Cardiac muscle cell (in vitro differentiated cells and primary cell): ENCODE data around the gene KRT36. TPM values are rescaled to one million over a fixed set of nuclear protein-coding genes. Genes with fewer than 3 reads are reported as not detected.

Experiments
- DNase-seq, 2 donors: peaks; one replicate each; pipeline versions ENCODE4 v3.0.0 to v3.0.0-alpha.2; 2010 to 2017; ENCODE audit warnings: low read depth in 1 of 2, low spot score in 1 of 2
- H3K27ac ChIP-seq: fragments of 200-600 bp; sonication (generic); 2 replicates; pipeline ENCODE4 v1.5.1; 2016
- H3K27me3 ChIP-seq: fragments of 200-600 bp; sonication (generic); 2 replicates; pipeline ENCODE4 v1.6.0; 2016; ENCODE audit warnings: control low read depth
- H3K36me3 ChIP-seq: fragments of 200-600 bp; sonication (generic); 2 replicates; pipeline ENCODE4 v1.5.1; 2016; ENCODE audit warnings: control low read depth
- H3K4me1 ChIP-seq: fragments of 200-600 bp; sonication (generic); 2 replicates; pipeline ENCODE4 v1.8.1; 2017; ENCODE audit warnings: low read depth, mild to moderate bottlenecking, mixed run types
- H3K4me3 ChIP-seq: fragments of 200-600 bp; sonication (generic); 2 replicates; pipeline ENCODE4 v1.5.1; 2016; ENCODE audit warnings: mild to moderate bottlenecking
- H3K9me3 ChIP-seq: fragments of 200-600 bp; sonication (generic); 2 replicates; pipeline ENCODE4 v1.5.1; 2017; ENCODE audit warnings: low read depth, mild to moderate bottlenecking, control low read depth
- polyA plus RNA-seq: library from polyadenylated mRNA; unstranded; fragments of >200 nt; fragmentation: Nextera tagmentation; extraction: Ambion mirVana; gene quantifications from 2 replicates; pipeline ENCODE4 v1.2.1, GENCODE V29; 2016
- total RNA-seq: library from RNA; depleted of rRNA; stranded (reverse); fragments of >200 nt; gene quantifications from 2 replicates; pipeline ENCODE4 v1.2.3, GENCODE V29; 2016
- TF ChIP-seq, protein P1 (sequence below): IDR thresholded peaks from 2 replicates; pipeline ENCODE4 v1.5.1; 2012; ENCODE audit warnings: low read depth, mild to moderate bottlenecking, low read length

Gene KRT36
- total and polyA plus RNA-seq, 2 experiments from 2014 or later: not detected

DNA sequence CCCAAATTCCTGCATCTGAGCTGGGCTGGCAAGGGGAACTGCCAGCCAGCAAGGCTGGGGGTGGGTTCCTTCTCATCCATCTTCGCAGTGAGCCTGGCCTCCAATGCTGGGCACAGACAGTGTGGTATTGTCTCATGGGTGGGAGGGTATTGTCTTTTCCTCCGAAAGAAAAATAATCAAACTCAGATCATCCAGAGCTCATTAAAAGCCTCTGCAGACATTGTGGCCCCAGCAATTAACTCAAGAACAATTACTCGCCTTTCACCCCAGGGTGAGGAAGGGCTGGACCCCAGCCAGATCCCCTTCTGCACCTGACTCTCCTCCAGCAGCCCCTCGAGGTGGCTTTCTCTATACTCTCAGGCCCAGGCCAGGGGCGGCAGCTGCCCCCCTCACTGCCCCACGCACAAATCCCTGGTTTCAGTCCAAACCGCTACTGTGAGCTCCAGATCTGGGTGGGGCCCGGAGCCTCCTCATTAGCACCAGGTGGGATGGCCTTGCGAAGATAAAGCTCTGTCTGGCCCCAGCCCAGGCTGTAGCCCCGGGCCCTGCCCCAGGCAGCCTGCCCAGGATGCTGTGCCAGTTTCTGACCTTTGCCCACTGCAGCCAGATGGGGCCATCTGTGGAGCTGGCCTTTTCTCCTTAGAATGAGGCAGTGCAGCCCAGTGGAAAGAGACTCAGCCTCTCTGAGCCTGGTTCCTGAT lies 31.3 kb upstream of the KRT36 start:
- Histone ChIP-seq H3K4me3 (no peak overlapping the region), H3K27ac (no peak overlapping the region), H3K9me3 (no peaks in the 10 kb centered on the region), H3K27me3 (no peaks in the 10 kb centered on the region), H3K36me3 (peaks cover 15% of the 10 kb centered on the region), H3K4me1 (peaks cover 8% of the 10 kb centered on the region)
- TF ChIP-seq, protein P1, sequence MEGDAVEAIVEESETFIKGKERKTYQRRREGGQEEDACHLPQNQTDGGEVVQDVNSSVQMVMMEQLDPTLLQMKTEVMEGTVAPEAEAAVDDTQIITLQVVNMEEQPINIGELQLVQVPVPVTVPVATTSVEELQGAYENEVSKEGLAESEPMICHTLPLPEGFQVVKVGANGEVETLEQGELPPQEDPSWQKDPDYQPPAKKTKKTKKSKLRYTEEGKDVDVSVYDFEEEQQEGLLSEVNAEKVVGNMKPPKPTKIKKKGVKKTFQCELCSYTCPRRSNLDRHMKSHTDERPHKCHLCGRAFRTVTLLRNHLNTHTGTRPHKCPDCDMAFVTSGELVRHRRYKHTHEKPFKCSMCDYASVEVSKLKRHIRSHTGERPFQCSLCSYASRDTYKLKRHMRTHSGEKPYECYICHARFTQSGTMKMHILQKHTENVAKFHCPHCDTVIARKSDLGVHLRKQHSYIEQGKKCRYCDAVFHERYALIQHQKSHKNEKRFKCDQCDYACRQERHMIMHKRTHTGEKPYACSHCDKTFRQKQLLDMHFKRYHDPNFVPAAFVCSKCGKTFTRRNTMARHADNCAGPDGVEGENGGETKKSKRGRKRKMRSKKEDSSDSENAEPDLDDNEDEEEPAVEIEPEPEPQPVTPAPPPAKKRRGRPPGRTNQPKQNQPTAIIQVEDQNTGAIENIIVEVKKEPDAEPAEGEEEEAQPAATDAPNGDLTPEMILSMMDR: no peak
- DNase-seq: no peak

GRCh38 chr17:41519501-41520224 lies 30.0 kb upstream of the KRT36 start:
- Histone ChIP-seq H3K27me3 (no peaks in the 10 kb centered on the region), H3K36me3 (peaks cover 15% of the 10 kb centered on the region), H3K27ac (peak overlapping the region; percentile 23), H3K4me3 (no peak overlapping the region), H3K4me1 (peaks cover 8% of the 10 kb centered on the region), H3K9me3 (no peaks in the 10 kb centered on the region)
- no peak for DNase-seq
- TF ChIP-seq, protein P1: no peak

DNA sequence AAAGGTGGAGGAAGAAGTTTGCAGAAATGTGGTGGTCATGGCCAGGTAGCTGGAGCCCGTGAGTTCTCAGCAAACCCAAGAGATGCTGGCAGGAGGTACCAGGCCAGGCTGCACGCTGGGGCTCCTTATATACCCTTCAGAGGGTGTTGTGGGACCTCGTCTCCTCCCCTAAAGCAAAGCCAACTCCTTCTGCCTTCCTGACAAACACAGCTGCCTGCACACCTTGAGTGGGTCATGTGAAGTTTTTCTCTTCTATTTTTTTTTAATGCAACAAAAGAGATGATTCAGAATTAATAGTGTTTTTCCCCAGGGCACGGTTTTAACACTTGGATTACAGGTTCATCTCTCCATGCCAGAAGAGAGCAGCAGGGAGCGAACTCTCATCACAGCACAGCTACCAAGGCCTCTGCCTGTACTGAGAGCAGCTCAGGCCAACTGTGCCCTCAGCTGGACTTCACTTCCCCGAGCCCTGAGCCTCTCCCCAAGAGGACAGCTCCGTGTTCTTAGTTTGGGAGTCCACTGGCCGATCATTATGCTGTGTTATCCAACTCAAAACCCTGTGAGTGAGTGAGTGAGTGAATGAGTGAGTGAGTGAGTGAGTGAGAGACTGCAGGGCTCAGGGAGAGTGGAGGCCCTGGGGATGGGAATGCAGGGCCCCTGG lies 29.2 kb upstream of the KRT36 start, which contains the start of gene KRT15:
TSS of gene KRT15 (minus strand) at position 102 of the 661 bp plus-strand sequence. CDS start at position 39, 63 bp downstream.
- Histone ChIP-seq H3K36me3 (peaks cover 9% of the 10 kb centered on the region), H3K27me3 (no peaks in the 10 kb centered on the region), H3K27ac (peak within 1 kb of the TSS; percentile 23), H3K9me3 (no peaks in the 10 kb centered on the region), H3K4me3 (no peak within 1 kb of the TSS), H3K4me1 (peaks cover 8% of the 10 kb centered on the region)
- TF ChIP-seq, protein P1: no peak
- DNase-seq: no peak

- Histone ChIP-seq H3K4me1 (peaks cover 8% of the 10 kb centered on the region), H3K9me3 (no peaks in the 10 kb centered on the region), H3K4me3 (no peak overlapping the region), H3K27ac (no peak overlapping the region), H3K36me3 (peaks cover 5% of the 10 kb centered on the region), H3K27me3 (no peaks in the 10 kb centered on the region)
- DNase-seq: no peak
- TF ChIP-seq, protein P1: no peak
Measured at GRCh38 chr17:41518031-41518430, 28.3 kb upstream of the KRT36 start.

DNA sequence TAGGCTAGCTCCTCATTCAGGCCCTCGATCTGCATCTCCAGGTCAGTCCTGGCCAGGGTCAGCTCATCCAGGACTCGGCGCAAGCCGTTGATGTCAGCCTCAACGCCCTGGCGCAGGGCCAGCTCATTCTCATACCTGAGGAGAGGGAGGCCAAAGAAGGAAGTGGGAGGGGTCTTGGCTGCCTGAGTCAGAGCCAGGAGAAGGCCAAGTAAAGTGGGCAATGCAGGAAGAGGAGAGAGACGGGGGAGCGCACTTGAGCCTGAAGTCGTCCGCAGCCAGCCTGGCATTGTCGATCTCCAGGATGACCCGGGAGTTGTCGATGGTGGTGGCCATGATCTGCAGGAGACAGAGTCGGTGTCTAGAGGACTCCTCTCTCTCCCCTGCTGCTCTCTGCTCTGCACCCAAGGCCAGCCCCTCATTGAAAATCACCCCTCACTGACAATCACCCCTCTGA lies 27.1 kb upstream of the KRT36 start:
- Histone ChIP-seq H3K27ac (no peak overlapping the region), H3K4me1 (peaks cover 8% of the 10 kb centered on the region), H3K36me3 (no peaks in the 10 kb centered on the region), H3K9me3 (no peaks in the 10 kb centered on the region), H3K4me3 (no peak overlapping the region), H3K27me3 (no peaks in the 10 kb centered on the region)
- no peak for DNase-seq
- TF ChIP-seq, protein P1: no peak
